LNCAP (cell line): ENCODE measurements around the gene LIF.

Experiments
- CTCF ChIP-seq: fragments of 450-650 bp; IDR thresholded peaks from 2 replicates; pipeline ENCODE4 v1.5.1; 2017; ENCODE audit warnings: mild to moderate bottlenecking

Gene LIF

DNA sequence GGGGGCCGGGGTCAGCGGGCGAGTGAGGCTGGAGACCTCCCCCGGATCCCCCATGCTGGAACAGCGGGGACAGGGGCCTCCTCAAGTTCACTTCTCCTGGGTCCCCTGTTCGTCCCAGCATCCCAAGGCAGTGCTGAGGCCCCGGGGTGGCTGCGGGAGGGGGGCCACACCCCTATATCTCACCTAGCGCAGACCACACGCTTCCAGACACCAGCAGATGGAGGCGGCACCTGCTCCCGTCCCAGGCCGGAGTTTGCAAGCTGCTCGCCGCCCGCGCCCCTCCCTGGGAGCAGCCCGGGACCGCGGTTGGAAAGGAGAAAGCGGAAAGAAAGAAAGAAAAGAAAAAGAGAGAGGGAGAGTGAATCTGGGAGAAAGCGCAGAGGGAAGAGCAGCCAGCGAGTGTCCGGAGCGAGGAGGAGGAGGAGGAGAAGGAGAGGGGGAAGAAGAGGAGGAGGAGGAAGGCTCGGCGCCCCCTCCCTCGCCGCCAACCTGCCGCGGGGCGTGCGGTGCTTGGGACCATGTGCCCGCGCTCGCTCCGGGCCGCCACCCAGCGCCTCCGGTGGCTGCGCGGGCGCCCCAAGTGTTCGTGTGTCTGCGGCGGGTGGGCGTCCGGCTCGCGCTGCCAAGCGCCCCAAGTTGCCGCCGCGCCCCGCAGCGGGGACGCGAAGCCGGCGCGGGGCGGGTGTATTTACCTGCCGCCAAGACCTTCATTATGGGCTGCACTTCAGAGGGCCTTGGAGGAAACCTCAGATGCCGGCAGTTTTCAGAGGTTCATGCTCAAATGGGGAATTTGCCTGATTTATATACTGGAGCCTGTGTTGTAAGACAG lies at the start of gene LIF:
TSS of gene LIF (minus strand) at position 775 of the 829 bp plus-strand sequence. CDS start at position 711, 64 bp downstream.
- no peak; the same call in 1 of the 2 replicates for TF ChIP-seq CTCF

GRCh38 chr22:30296324-30296723 lies 49.8 kb upstream of the LIF start:
- TF ChIP-seq CTCF, result no peak

DNA sequence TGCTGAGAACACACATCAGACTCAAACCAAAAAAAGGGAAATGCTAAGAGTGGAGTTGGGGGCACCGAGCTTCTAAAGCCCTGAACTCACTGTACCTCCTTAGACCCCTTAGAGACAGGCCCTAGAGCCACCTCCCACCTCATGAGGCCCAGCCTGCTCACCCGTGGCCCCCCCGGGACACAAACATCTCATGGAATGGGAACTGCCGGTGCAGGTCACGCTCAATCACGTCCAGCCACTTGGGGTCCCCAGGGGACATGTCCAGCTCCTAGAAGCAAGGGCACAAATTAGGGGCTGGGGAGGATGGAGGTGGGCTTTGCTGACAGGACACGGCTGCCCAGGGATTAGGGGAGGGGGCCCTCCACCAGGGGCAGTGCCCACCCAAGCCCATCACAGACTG lies 49.0 kb upstream of the LIF start:
- TF ChIP-seq CTCF, result no peak

- no peak for TF ChIP-seq CTCF
These were observed 48.3 kb upstream of the LIF start for GRCh38 chr22:30294830-30295229.

GRCh38 chr22:30294066-30294465 lies 47.5 kb upstream of the LIF start:
- TF ChIP-seq CTCF, result no peak

DNA sequence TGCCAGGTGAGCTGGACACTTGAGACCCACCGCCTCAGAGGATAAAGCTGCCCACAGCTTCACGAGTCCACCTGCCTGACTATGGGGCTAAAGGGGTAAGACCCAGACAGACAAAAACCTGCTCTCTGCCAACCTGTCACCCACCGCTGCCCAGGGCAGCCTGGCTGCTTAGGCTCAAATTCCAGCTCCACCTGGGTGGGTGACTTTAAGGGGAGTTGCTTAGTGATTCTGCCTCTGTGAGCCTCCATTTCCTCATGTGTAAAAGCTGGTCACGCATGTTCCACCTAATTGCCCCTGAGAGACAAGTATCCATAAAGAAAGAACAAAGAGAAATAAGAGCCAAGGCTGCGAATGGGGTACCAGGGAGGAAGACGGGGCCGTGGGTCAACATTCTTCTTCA lies 46.5 kb upstream of the LIF start:
- TF ChIP-seq CTCF, result no peak

DNA sequence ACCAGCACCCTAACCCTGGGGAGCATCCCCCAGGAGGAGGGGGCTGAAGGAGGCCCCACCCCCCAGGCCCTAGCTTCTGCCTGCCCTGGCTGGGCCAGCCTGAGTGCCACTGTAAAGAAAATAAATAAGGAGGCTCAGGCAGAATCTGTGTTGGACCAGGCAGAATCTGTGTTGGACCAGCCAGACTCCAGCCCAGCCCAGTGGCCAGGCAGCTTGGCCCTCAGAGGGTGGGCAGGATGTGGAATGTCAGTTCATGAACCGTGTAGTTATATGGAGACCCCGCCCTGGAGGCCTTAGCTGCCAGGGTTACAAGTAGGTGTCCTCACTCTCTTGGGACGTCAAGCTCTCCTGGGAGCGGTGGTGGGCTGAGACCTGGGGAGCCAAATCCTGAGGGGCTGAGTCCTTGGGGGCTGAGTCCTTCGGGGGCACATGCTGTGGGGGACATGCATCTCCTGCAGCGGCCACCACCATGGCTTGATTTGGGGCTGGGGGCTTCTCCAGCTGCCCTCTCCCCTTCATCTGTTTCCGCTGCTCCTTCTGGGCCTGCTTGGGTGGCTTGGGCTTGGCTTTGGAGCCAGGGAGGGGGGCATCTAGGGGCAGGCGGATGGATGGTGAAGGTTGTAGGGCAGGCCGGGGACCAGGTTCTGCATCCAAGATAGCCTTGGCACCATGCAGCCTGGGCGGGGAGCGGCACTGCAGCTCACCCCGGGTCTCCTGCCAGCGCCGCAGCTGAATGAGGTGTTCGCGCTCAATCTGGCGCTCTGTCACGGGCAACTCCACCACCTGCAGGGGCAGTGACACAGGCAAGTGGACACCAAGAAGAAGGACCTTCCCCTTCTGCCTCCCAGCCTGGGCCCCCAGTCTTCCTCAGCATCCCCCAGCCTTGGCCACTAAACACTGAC lies 45.8 kb upstream of the LIF start:
- no peak for TF ChIP-seq CTCF
